Fibroblast of skin of abdomen (primary cell): ENCODE measurements around the gene COQ8A. TPM values are rescaled to one million over a fixed set of nuclear protein-coding genes. Genes with fewer than 3 reads are reported as not detected.

Experiments used
- DNase-seq: peaks from one replicate; pipeline ENCODE4 v3.0.0-alpha.2; 2013
- polyA plus RNA-seq, 2 experiments: library from polyadenylated mRNA; unstranded; fragments of 120-200 nt; gene quantifications; one replicate each; pipeline ENCODE4 v1.2.1, GENCODE V29; 2013; ENCODE audit not compliant: insufficient read length in 2 of 2

Gene COQ8A
- 4.5 TPM for polyA plus RNA-seq (2013, experiment 1 of 2; ENCODE audit: insufficient read length)
- 4.8 TPM for polyA plus RNA-seq (2013, experiment 2 of 2; ENCODE audit: insufficient read length)

- peak; percentile 100 for DNase-seq
These were observed at the start of gene COQ8A for GRCh38 chr1:226940029-226940805. Gene COQ8A (plus strand): TSS chr1:226940294. CDS start chr1:226961386, 21,092 bp downstream.

GRCh38 chr1:226890331-226891108 lies 49.6 kb upstream of the COQ8A start:
- no peak for DNase-seq

GRCh38 chr1:226891346-226891745 lies 48.7 kb upstream of the COQ8A start:
- DNase-seq: no peak

GRCh38 chr1:226891846-226892523 lies 48.1 kb upstream of the COQ8A start:
- peak; percentile 6 for DNase-seq

DNA sequence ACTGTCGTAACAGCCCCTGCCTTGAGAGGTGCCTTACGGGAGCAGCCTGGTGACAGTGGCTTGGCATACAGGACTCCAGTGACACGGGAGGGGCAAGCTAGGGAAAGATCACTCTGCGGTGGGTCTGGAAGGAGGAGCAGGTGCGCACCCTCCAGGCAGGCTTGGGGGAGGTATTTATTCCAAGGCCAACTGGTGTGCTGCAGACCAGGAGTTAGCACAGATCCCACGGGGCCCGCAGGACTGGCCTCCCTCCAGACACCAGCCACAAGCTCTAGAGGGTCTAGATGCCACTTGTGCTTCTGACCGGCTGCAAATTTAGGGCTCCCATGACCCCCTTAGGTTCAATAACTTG lies 47.6 kb upstream of the COQ8A start:
- DNase-seq: no peak

DNA sequence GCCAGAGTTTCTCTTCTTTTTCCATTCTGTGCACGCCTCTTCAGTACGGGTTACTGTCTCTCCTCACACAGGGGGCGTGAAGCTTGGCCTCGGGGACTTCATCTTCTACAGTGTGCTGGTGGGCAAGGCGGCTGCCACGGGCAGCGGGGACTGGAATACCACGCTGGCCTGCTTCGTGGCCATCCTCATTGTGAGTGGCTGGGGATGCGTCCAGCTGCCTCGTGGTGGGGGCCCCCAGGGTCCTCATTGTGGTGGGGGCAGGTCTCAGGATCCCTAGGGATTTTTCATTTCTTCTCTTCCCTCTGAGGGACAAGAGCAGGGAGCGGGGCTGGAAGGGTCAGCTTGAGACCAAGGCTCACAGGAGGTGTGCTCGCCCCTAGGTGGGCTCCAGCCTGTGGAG lies 46.2 kb upstream of the COQ8A start:
- DNase-seq: no peak

GRCh38 chr1:226894826-226895225 lies 45.3 kb upstream of the COQ8A start:
- no peak for DNase-seq

- no peak for DNase-seq
These were observed 44.5 kb upstream of the COQ8A start for GRCh38 chr1:226895644-226896043.

- no peak for DNase-seq
These were observed 41.8 kb upstream of the COQ8A start for GRCh38 chr1:226898246-226898645.

- DNase-seq: no peak
These were observed 38.7 kb upstream of the COQ8A start for GRCh38 chr1:226901421-226901820.

DNA sequence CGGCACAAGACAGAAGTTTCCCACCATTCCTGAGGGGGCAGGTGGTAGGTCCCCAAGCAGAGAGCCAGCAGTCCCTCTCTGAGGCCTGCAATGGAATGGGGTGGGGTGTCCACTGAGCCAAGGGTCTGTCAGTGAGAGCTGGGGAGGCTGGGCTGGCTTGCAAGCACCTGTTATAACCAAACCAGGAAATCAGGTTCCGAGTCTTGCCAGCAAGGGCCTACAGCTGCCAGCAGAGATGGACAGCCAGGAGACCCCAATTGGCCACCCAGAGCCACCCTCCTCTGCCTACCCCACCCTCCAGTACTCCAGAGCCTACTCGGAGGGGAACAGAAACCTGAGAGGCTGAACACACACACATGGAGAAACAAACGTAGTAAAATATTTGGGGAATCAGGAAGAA lies 37.5 kb upstream of the COQ8A start:
- no peak for DNase-seq

- peak; percentile 79 for DNase-seq
These were observed 36.0 kb upstream of the COQ8A start for GRCh38 chr1:226903819-226904716.

DNA sequence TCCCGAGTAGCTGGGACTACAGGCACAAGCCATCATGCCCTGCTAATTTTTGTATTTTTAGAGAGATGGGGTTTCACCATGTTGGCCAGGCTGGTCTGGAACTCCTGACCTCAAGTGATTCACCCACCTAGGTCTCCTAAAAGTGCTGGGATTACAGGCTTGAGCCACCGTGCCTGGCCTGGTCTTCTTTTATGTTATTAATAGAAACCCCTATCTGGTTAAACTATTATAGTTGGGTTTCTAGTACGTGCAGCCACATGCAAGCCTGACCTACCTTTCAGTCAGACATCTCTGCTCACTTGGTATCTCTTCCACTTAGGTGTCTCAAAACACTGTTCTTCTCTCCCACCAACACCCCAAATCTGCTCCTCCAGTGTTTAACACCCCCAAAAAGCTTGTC lies 35.3 kb upstream of the COQ8A start:
- DNase-seq: no peak

DNA sequence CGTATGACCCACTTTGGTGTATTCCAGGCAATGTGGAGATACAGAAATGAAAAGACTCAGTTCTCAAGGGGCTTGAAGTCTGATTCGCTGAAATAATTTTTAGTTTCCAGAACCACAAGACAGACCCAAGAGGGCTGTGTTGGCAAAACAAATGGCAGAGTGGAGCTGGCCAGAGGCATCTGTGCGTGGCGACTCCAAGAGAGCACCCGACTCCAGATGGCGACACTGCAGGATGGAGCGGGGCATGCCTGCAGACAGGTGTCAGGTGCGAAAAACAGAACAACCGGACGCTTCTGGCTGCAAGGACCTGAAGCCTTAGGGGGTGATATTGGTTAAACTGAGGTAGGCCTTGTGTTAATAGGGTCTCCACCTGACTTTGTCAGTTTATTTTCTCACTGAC lies 31.7 kb upstream of the COQ8A start:
- DNase-seq: no peak

DNA sequence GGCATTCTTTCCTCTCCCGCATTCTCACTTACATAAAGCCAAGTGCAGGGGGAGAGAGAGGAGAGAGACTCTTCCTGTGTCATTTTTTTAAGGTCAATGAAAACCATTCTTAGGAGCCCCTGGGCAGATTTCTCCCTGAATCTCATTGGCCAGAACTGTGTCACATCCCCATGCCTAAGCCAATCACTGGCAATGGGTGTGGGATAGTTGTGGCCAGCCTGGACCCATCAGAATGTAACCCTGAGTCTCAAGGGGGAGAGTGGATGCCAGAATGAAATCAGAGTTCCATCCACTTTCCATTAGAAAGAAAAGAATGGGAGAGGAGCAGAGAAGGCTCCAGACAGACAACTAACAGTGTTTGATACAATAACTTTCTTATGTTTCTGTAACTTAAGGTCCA lies 31.2 kb upstream of the COQ8A start:
- DNase-seq: no peak

DNA sequence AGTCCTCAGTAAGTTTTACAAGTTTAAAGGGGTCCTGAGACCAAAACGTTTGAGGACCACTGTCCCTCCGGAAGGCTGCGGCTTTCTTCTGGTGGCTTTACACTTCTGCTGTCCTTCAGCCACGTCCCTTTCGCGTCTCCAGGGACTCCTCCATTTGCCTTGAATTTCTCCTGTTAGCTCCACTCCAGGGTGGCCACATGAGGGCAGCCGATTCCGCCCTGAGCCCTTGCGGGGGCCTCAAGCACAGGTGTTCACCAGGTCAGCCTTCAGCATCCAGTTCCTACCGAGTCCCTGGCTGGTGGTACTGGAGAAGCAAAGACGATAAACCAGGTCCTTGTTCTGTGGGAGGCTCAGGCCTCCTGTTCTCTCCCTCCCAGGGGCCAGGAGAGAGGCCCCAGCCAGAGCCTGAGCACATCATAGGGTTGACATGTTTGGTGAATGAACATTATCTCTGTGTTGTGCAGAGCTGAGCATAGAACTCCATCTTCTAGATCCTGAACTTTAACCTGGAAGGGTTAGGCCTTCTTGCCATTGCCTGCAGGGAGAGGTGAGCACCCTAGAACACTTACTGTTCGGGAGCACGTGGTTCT lies 27.4 kb upstream of the COQ8A start:
- peak; percentile 8 for DNase-seq

- no peak for DNase-seq
These were observed 24.5 kb upstream of the COQ8A start for GRCh38 chr1:226915672-226915995.

- no peak for DNase-seq
These were observed 23.6 kb upstream of the COQ8A start for GRCh38 chr1:226916497-226916896.

DNA sequence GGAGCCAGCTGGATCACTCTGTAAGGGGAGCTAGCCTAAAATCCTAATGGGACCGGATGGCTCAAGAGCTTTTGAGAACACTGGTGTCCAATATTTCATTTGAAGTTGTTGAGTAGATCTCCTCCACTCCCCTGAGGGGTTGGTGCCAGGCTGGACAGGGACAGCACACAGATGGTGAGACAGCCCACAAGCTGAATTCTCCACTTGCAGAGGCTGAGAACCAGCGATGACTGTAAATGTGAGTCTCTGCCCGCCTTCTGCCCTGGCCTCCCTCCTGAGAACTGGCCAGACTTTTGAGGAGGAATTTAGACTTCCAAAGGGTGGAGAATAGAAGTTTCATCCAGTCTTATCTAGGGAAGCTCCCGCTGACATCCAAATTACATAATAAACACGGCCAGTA lies 20.5 kb upstream of the COQ8A start:
- no peak for DNase-seq

GRCh38 chr1:226919995-226920394 lies 20.1 kb upstream of the COQ8A start:
- no peak for DNase-seq

DNA sequence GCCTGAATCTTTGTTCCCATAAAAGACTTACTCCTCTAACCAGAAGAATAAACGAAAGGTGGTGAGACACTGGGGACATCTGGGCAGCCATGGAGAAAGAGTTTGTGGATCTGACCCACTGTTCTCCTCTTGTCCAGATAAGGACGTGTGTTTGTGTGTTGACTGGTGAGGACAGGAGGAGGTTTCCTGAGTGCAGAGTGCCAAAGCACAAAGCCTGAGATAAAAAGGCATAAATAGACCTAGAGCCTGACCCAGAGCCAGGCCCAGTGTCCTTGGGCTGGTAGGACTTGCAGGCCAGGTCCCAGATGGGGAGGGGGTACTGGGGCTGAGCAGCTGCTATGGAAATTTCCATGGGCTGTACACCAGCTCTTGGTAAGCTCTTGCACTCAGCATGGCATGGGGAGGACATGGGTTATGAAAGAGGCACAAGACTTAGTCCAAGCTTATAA lies 19.6 kb upstream of the COQ8A start:
- DNase-seq: no peak

- DNase-seq: no peak
These were observed 18.6 kb upstream of the COQ8A start for GRCh38 chr1:226921504-226921903.
